ENCODE measurements around the gene KCNK1. TPM values are rescaled to one million over a fixed set of nuclear protein-coding genes. Genes with fewer than 3 reads are reported as not detected.
A peak's percentile ranks its signal among the peaks of the same experiment; 100 is the strongest.

The KCNK1 gene
- total RNA-seq, 1 experiment from 2014 or later = 31.1 TPM

DNA sequence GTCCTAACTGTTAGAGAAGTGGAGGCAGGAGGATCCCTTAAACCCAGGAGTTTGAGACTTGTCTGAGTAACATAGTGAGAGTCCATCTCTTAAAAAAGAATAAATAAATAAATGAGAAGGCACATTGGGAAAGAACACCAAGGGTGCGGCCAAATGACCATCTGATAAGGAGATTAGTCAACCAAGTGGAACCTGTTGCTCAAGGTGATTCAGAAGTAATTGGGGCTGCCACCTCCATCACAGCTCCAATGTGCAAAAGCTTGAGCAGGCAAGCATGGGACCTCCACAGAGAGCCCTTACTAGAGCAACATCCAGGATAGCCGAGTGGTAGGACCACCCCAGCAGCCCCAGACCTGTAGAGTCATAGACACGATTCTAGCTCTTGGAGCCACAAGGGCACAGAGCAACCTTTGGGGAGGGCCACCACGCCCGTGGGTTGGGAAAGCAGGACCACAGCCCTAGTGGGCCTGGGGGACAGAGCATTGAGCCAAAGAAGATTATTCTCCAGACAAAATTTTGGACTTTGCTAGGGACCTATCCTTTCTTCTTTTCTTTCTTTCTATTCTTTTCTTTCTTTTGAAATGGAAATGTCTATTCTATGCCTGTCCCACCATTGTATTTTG lies 40.9 kb downstream of the KCNK1 start:
- ATAC-seq = peak; percentile 52
- Histone ChIP-seq H3K4me3 (ENCODE audit: low read length) (peak overlapping the region; percentile 42; the same call in 1 of the 2 replicates), H3F3A (ENCODE audit: low read length, unreplicated experiment) (peaks cover 13% of the 10 kb centered on the region), H3K9me2 (replicated peaks; ENCODE audit: low read length) (no peaks in the 10 kb centered on the region), H4K20me1 (ENCODE audit: low read length) (no peaks in the 10 kb centered on the region), H2AFZ (ENCODE audit: low read length) (no peak overlapping the region), H3K79me2 (ENCODE audit: low read length) (peaks cover 72% of the 10 kb centered on the region), H3K4me1 (ENCODE audit: insufficient read depth, low read length) (peaks cover 49% of the 10 kb centered on the region), H3K36me3 (ENCODE audit: low read depth, low read length) (no peaks in the 10 kb centered on the region), H3K9ac (ENCODE audit: low read length) (peak overlapping the region; percentile 63), H3K27ac (ENCODE audit: low read length) (peak overlapping the region; percentile 93), H3K9me3 (ENCODE audit: low read length) (no peaks in the 10 kb centered on the region), H3K27me3 (ENCODE audit: low read length) (no peaks in the 10 kb centered on the region), H3K4me2 (ENCODE audit: low read length) (peak overlapping the region; percentile 80)
- BruUV-seq (replicated peaks) = no TSS peak
- intact Hi-C loops (cut with micrococcal nuclease) = loop anchor here (2.0 kb wide), 1 partner anchor 34 kb away; no protein-coding TSS in a partner anchor
- TF ChIP-seq, protein P1, sequence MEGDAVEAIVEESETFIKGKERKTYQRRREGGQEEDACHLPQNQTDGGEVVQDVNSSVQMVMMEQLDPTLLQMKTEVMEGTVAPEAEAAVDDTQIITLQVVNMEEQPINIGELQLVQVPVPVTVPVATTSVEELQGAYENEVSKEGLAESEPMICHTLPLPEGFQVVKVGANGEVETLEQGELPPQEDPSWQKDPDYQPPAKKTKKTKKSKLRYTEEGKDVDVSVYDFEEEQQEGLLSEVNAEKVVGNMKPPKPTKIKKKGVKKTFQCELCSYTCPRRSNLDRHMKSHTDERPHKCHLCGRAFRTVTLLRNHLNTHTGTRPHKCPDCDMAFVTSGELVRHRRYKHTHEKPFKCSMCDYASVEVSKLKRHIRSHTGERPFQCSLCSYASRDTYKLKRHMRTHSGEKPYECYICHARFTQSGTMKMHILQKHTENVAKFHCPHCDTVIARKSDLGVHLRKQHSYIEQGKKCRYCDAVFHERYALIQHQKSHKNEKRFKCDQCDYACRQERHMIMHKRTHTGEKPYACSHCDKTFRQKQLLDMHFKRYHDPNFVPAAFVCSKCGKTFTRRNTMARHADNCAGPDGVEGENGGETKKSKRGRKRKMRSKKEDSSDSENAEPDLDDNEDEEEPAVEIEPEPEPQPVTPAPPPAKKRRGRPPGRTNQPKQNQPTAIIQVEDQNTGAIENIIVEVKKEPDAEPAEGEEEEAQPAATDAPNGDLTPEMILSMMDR (conservative IDR thresholded peaks at IDR 0.05; ENCODE audit: low read depth, low read length) = no peak
- TF ChIP-seq EZH2phosphoT487 (IDR thresholded peaks at IDR 0.05; ENCODE audit: borderline replicate concordance, low read length) = no peak
- no peak for TF ChIP-seq EZH2 (IDR thresholded peaks at IDR 0.05; ENCODE audit: low read length, unreplicated experiment)
- POLR2A ChIA-PET (ENCODE audit: unreplicated experiment) = no interaction called here
- CTCF ChIA-PET = no interaction called here
- DNase-seq = peak; percentile 95

DNA sequence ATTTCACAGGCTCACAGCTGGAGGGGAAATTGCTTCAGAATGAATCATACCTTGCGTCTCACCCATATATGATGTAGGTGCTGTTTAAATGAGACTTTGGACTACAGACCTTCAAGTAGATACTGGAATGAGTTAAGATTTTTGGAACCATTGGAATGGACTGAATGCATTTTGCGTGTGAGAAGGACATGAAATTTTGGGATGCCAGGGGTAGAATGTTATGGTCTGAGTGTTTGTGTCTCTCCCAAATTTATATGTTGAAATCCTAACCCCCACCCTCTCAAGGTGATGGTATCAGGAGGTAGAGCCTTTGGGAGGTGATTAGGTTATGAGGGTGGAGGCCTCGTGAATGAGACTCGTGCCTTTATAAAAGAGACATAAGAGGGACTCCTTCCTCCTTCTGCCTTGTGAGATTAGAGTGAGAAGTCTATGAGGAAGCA lies 41.4 kb downstream of the KCNK1 start:
- TF ChIP-seq EZH2 (IDR thresholded peaks at IDR 0.05; ENCODE audit: low read length, unreplicated experiment) (no peak), EZH2phosphoT487 (IDR thresholded peaks at IDR 0.05; ENCODE audit: borderline replicate concordance, low read length) (no peak)
- TF ChIP-seq, protein P1 (conservative IDR thresholded peaks at IDR 0.05; ENCODE audit: low read depth, low read length) = no peak
- CTCF ChIA-PET = no interaction called here
- POLR2A ChIA-PET (ENCODE audit: unreplicated experiment) = no interaction called here
- ATAC-seq (peak; percentile 28; the same call in 1 of the 2 replicates), DNase-seq (peak; percentile 83)
- peak overlapping the region; percentile 63 for H3K9ac ChIP-seq (ENCODE audit: low read length)
- peaks cover 69% of the 10 kb centered on the region for H3K79me2 ChIP-seq (ENCODE audit: low read length)
- no peaks in the 10 kb centered on the region for H3K9me2 ChIP-seq (replicated peaks; ENCODE audit: low read length)
- H3K9me3 ChIP-seq (ENCODE audit: low read length) = no peaks in the 10 kb centered on the region
- peaks cover 13% of the 10 kb centered on the region for H3F3A ChIP-seq (ENCODE audit: low read length, unreplicated experiment)
- BruUV-seq (replicated peaks) = no TSS peak
- H3K4me2 ChIP-seq (ENCODE audit: low read length) = peak overlapping the region; percentile 80
- H3K4me3 ChIP-seq (ENCODE audit: low read length) = peak overlapping the region; percentile 42
- H3K27ac ChIP-seq (ENCODE audit: low read length) = peak overlapping the region; percentile 93
- peaks cover 49% of the 10 kb centered on the region for H3K4me1 ChIP-seq (ENCODE audit: insufficient read depth, low read length)
- no peak overlapping the region for H2AFZ ChIP-seq (ENCODE audit: low read length)
- intact Hi-C loops (cut with micrococcal nuclease) = loop anchor here (2.0 kb wide), 1 partner anchor 35 kb away; no protein-coding TSS in a partner anchor
- no peaks in the 10 kb centered on the region for H3K36me3 ChIP-seq (ENCODE audit: low read depth, low read length)
- H3K27me3 ChIP-seq (ENCODE audit: low read length) = no peaks in the 10 kb centered on the region
- no peaks in the 10 kb centered on the region for H4K20me1 ChIP-seq (ENCODE audit: low read length)

All from PC-3 (cell line).